ENCODE data around the gene GNAZ.

The GNAZ gene

GRCh38 chr22:23053912-23054530 is 16.3 kb upstream of the GNAZ start:
- no peak overlapping the region for H4K8ac ChIP-seq (ENCODE audit: low read depth, low read length)
- H3K27ac ChIP-seq (replicated peaks; ENCODE audit: low read length): no peak overlapping the region
- H2BK12ac ChIP-seq (ENCODE audit: low read length): no peak overlapping the region
- H3K23ac ChIP-seq (ENCODE audit: low read depth, low read length, poor library complexity): no peak overlapping the region
- H3K4me3 ChIP-seq (ENCODE audit: low read length in 2 of 2): peak overlapping the region in 1 of 2 donors; percentile 15
- no peak overlapping the region for H2BK5ac ChIP-seq (ENCODE audit: low read length)
- H2BK120ac ChIP-seq (ENCODE audit: low read depth, low read length): no peak overlapping the region
- H3K4ac ChIP-seq (ENCODE audit: low read length): no peak overlapping the region
- H2BK15ac ChIP-seq (ENCODE audit: low read length): no peak overlapping the region
- H3K27me3 ChIP-seq (ENCODE audit: control insufficient read depth in 3 of 3, insufficient read depth in 3 of 3, low read depth in 1 of 3, low read length in 3 of 3): peaks cover 0 to 7% (median 0%) of the 10 kb centered on the region in 3 experiments
- H3K18ac ChIP-seq (ENCODE audit: low read length): no peak overlapping the region
- H4K91ac ChIP-seq (ENCODE audit: low read depth, low read length, poor library complexity): no peak overlapping the region
- peaks cover 0 to 2% of the 10 kb centered on the region in 2 donors for H3K9me3 ChIP-seq (replicated peaks in 1 of 2; ENCODE audit: control insufficient read depth in 2 of 2, insufficient read depth in 1 of 2, low read depth in 1 of 2, low read length in 2 of 2)
- no peak overlapping the region for H3K9ac ChIP-seq (ENCODE audit: low read depth, low read length, poor library complexity)
- no CpG with 5 or more reads among the region's 8 CpGs for WGBS, 2 donors (ENCODE audit: extremely low coverage in 2 of 2, insufficient read length in 2 of 2, insufficient replicate concordance in 1 of 2)
- H3K79me1 ChIP-seq (ENCODE audit: low read depth, low read length): no peaks in the 10 kb centered on the region
- no peaks in the 10 kb centered on the region for H3K4me1 ChIP-seq (ENCODE audit: control insufficient read depth in 2 of 2, insufficient read depth in 1 of 2, low read depth in 1 of 2, low read length in 2 of 2)
- H3K14ac ChIP-seq (ENCODE audit: low read length): no peak overlapping the region
- no peak overlapping the region for H2AK5ac ChIP-seq (ENCODE audit: low read depth, low read length)
- H2AFZ ChIP-seq (ENCODE audit: low read length): no peak overlapping the region
- H3K4me2 ChIP-seq (ENCODE audit: insufficient read depth, low read length, poor library complexity, severe bottlenecking): no peak overlapping the region
- H3K36me3 ChIP-seq (replicated peaks in 1 of 2; ENCODE audit: control insufficient read depth in 2 of 2, insufficient read depth in 2 of 2, low read length in 2 of 2): no peaks in the 10 kb centered on the region
- DNase-seq (ENCODE audit: low spot score): no peak

GRCh38 chr22:23054531-23055257 is 15.6 kb upstream of the GNAZ start:
- H3K36me3 ChIP-seq (replicated peaks in 1 of 2; ENCODE audit: control insufficient read depth in 2 of 2, insufficient read depth in 2 of 2, low read length in 2 of 2): no peaks in the 10 kb centered on the region
- no peak overlapping the region for H2BK5ac ChIP-seq (ENCODE audit: low read length)
- H2BK15ac ChIP-seq (ENCODE audit: low read length): no peak overlapping the region
- H2BK12ac ChIP-seq (ENCODE audit: low read length): no peak overlapping the region
- H3K79me1 ChIP-seq (ENCODE audit: low read depth, low read length): no peaks in the 10 kb centered on the region
- no peak overlapping the region for H4K8ac ChIP-seq (ENCODE audit: low read depth, low read length)
- no peak overlapping the region for H4K91ac ChIP-seq (ENCODE audit: low read depth, low read length, poor library complexity)
- no CpG with 5 or more reads among the region's 5 CpGs for WGBS, 2 donors (ENCODE audit: extremely low coverage in 2 of 2, insufficient read length in 2 of 2, insufficient replicate concordance in 1 of 2)
- H2BK120ac ChIP-seq (ENCODE audit: low read depth, low read length): no peak overlapping the region
- H3K14ac ChIP-seq (ENCODE audit: low read length): no peak overlapping the region
- no peak overlapping the region for H3K4ac ChIP-seq (ENCODE audit: low read length)
- no peak overlapping the region for H3K9ac ChIP-seq (ENCODE audit: low read depth, low read length, poor library complexity)
- H3K4me1 ChIP-seq (ENCODE audit: control insufficient read depth in 2 of 2, insufficient read depth in 1 of 2, low read depth in 1 of 2, low read length in 2 of 2): no peaks in the 10 kb centered on the region
- no peak overlapping the region for H3K4me3 ChIP-seq (ENCODE audit: low read length in 2 of 2)
- H2AFZ ChIP-seq (ENCODE audit: low read length): no peak overlapping the region
- H3K27me3 ChIP-seq (ENCODE audit: control insufficient read depth in 3 of 3, insufficient read depth in 3 of 3, low read depth in 1 of 3, low read length in 3 of 3): peaks cover 0 to 7% (median 0%) of the 10 kb centered on the region in 3 experiments
- no peak for DNase-seq (ENCODE audit: low spot score)
- H3K4me2 ChIP-seq (ENCODE audit: insufficient read depth, low read length, poor library complexity, severe bottlenecking): no peak overlapping the region
- no peak overlapping the region for H3K18ac ChIP-seq (ENCODE audit: low read length)
- peaks cover 0 to 2% of the 10 kb centered on the region in 2 donors for H3K9me3 ChIP-seq (replicated peaks in 1 of 2; ENCODE audit: control insufficient read depth in 2 of 2, insufficient read depth in 1 of 2, low read depth in 1 of 2, low read length in 2 of 2)
- H3K27ac ChIP-seq (replicated peaks; ENCODE audit: low read length): no peak overlapping the region
- peak overlapping the region; percentile 25 for H3K23ac ChIP-seq (ENCODE audit: low read depth, low read length, poor library complexity)
- no peak overlapping the region for H2AK5ac ChIP-seq (ENCODE audit: low read depth, low read length)

DNA sequence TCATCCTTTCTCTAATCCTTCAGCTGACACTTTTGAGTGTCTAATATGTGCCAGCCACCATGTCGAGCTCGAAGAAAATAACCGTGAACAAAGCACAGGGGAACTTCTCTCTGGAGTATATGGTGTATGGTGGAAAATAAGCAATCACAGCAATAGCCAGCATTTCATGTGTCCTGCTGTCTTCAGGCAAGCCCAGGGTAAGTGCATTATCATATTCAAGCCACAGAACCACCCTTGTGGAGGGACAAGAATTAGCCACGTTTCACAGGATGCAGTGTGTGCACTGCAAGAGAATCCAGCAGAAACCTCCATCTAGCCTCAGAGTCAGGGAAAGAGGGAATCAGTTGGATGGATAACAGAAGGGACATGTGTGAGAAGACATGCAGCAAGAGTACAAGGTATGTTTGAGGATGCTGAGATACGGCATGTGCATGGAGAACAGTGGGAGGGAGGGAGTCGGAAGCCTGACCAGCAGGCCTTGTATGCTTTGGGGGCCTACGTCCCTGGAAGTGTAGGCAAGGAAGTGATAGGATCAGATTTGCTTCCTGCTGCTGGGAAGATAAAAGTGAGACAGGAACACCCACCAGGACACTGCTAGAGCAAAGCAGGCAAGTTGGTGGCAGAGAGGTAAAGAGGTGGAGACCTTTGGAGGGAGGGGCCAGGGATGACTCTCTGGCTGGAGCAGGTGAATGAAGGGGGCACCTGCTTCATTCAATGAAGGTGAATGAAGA is 14.7 kb upstream of the GNAZ start:
- Histone ChIP-seq H3K23ac (ENCODE audit: low read depth, low read length, poor library complexity) (no peak overlapping the region), H2BK12ac (ENCODE audit: low read length) (no peak overlapping the region), H3K18ac (ENCODE audit: low read length) (no peak overlapping the region), H3K79me1 (ENCODE audit: low read depth, low read length) (no peaks in the 10 kb centered on the region), H3K4me2 (ENCODE audit: insufficient read depth, low read length, poor library complexity, severe bottlenecking) (no peak overlapping the region), H3K27ac (replicated peaks; ENCODE audit: low read length) (no peak overlapping the region), H3K4me1 (ENCODE audit: control insufficient read depth in 2 of 2, insufficient read depth in 1 of 2, low read depth in 1 of 2, low read length in 2 of 2) (no peaks in the 10 kb centered on the region), H3K14ac (ENCODE audit: low read length) (no peak overlapping the region), H3K9ac (ENCODE audit: low read depth, low read length, poor library complexity) (no peak overlapping the region), H4K91ac (ENCODE audit: low read depth, low read length, poor library complexity) (no peak overlapping the region), H2AFZ (ENCODE audit: low read length) (no peak overlapping the region), H3K27me3 (ENCODE audit: control insufficient read depth in 3 of 3, insufficient read depth in 3 of 3, low read depth in 1 of 3, low read length in 3 of 3) (peaks cover 0 to 7% (median 0%) of the 10 kb centered on the region in 3 experiments), H3K4ac (ENCODE audit: low read length) (no peak overlapping the region), H3K36me3 (replicated peaks in 1 of 2; ENCODE audit: control insufficient read depth in 2 of 2, insufficient read depth in 2 of 2, low read length in 2 of 2) (no peaks in the 10 kb centered on the region), H2AK5ac (ENCODE audit: low read depth, low read length) (no peak overlapping the region), H2BK120ac (ENCODE audit: low read depth, low read length) (no peak overlapping the region), H4K8ac (ENCODE audit: low read depth, low read length) (no peak overlapping the region), H2BK15ac (ENCODE audit: low read length) (no peak overlapping the region), H3K4me3 (ENCODE audit: low read length in 2 of 2) (no peak overlapping the region), H2BK5ac (ENCODE audit: low read length) (no peak overlapping the region), H3K9me3 (replicated peaks in 1 of 2; ENCODE audit: control insufficient read depth in 2 of 2, insufficient read depth in 1 of 2, low read depth in 1 of 2, low read length in 2 of 2) (peaks cover 0 to 2% of the 10 kb centered on the region in 2 donors)
- DNase-seq (ENCODE audit: low spot score): no peak
- no CpG with 5 or more reads among the region's 7 CpGs for WGBS, 2 donors (ENCODE audit: extremely low coverage in 2 of 2, insufficient read length in 2 of 2, insufficient replicate concordance in 1 of 2)

DNA sequence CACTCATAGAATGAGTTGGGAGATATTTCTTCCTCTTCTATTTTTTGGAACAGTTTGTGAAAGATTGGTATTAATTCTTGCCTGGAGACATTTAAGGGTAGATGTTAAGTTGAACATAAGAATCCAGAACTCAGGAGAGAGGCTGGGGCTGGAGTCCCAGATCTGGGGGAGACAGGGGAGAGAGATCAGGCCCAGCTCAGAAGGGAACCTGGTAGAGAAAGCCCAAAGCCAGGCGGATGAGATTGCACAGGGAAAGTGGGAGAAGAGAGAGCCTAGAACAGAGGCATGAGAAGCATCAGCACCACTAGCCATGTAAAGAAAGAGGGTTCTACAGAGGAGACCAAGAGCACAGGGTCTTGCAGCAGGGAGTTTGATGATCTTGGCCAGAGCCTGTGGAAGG is 13.0 kb upstream of the GNAZ start:
- Histone ChIP-seq H3K9me3 (replicated peaks in 1 of 2; ENCODE audit: control insufficient read depth in 2 of 2, insufficient read depth in 1 of 2, low read depth in 1 of 2, low read length in 2 of 2) (peaks cover 0 to 2% of the 10 kb centered on the region in 2 donors), H4K8ac (ENCODE audit: low read depth, low read length) (no peak overlapping the region), H3K4me2 (ENCODE audit: insufficient read depth, low read length, poor library complexity, severe bottlenecking) (no peak overlapping the region), H3K4ac (ENCODE audit: low read length) (no peak overlapping the region), H4K91ac (ENCODE audit: low read depth, low read length, poor library complexity) (no peak overlapping the region), H3K9ac (ENCODE audit: low read depth, low read length, poor library complexity) (no peak overlapping the region), H3K27me3 (ENCODE audit: control insufficient read depth in 3 of 3, insufficient read depth in 3 of 3, low read depth in 1 of 3, low read length in 3 of 3) (peaks cover 0 to 15% (median 0%) of the 10 kb centered on the region in 3 experiments), H2AK5ac (ENCODE audit: low read depth, low read length) (no peak overlapping the region), H3K36me3 (replicated peaks in 1 of 2; ENCODE audit: control insufficient read depth in 2 of 2, insufficient read depth in 2 of 2, low read length in 2 of 2) (no peaks in the 10 kb centered on the region), H2BK12ac (ENCODE audit: low read length) (no peak overlapping the region), H3K4me3 (ENCODE audit: low read length in 2 of 2) (no peak overlapping the region), H2BK5ac (ENCODE audit: low read length) (no peak overlapping the region), H3K14ac (ENCODE audit: low read length) (no peak overlapping the region), H3K23ac (ENCODE audit: low read depth, low read length, poor library complexity) (no peak overlapping the region), H3K18ac (ENCODE audit: low read length) (no peak overlapping the region), H3K79me1 (ENCODE audit: low read depth, low read length) (no peaks in the 10 kb centered on the region), H2BK15ac (ENCODE audit: low read length) (no peak overlapping the region), H3K4me1 (ENCODE audit: control insufficient read depth in 2 of 2, insufficient read depth in 1 of 2, low read depth in 1 of 2, low read length in 2 of 2) (no peaks in the 10 kb centered on the region), H2BK120ac (ENCODE audit: low read depth, low read length) (no peak overlapping the region), H3K27ac (replicated peaks; ENCODE audit: low read length) (no peak overlapping the region), H2AFZ (ENCODE audit: low read length) (no peak overlapping the region)
- WGBS, 2 donors (ENCODE audit: extremely low coverage in 2 of 2, insufficient read length in 2 of 2, insufficient replicate concordance in 1 of 2): no CpG with 5 or more reads among the region's 1 CpG
- DNase-seq (ENCODE audit: low spot score): no peak

Data from neuronal stem cell (in vitro differentiated cells).